Endodermal cell (in vitro differentiated cells): ENCODE results near the gene TOP2A. TPM values are rescaled to one million over a fixed set of nuclear protein-coding genes. Genes with fewer than 3 reads are reported as not detected.

ENCODE experiments used
- DNase-seq: peaks from one replicate; pipeline ENCODE4 v3.0.0-alpha.2; 2017
- H3K27ac ChIP-seq: 2 replicates; pipeline ENCODE4 v1.5.1; 2013; ENCODE audit warnings: mild to moderate bottlenecking, low read depth, low read length, moderate library complexity
- H3K27me3 ChIP-seq: 2 replicates; pipeline ENCODE4 v1.6.1; 2013; ENCODE audit warnings: mild to moderate bottlenecking, low read length, moderate library complexity; ENCODE audit not compliant: insufficient read depth, control insufficient read depth, poor library complexity, severe bottlenecking
- H3K36me3 ChIP-seq: 2 replicates; pipeline ENCODE4 v1.7.0; 2013; ENCODE audit warnings: mild to moderate bottlenecking, low read length, moderate library complexity; ENCODE audit not compliant: control insufficient read depth, insufficient read depth
- H3K4me1 ChIP-seq: one replicate; pipeline ENCODE4 v1.7.0; 2013; ENCODE audit warnings: low read length; ENCODE audit not compliant: control insufficient read depth, insufficient read depth
- H3K4me3 ChIP-seq: 2 replicates; pipeline ENCODE4 v1.5.1; 2013; ENCODE audit warnings: mild to moderate bottlenecking, low read length, moderate library complexity
- H3K9ac ChIP-seq: 2 replicates; pipeline ENCODE4 v1.6.1; 2013; ENCODE audit warnings: mild to moderate bottlenecking, low read length, moderate library complexity; ENCODE audit not compliant: poor library complexity, severe bottlenecking; ENCODE audit errors: extremely low read depth
- H3K9me3 ChIP-seq: 2 replicates; pipeline ENCODE4 v1.6.1; 2013; ENCODE audit warnings: mild to moderate bottlenecking, low read length, moderate library complexity; ENCODE audit not compliant: control insufficient read depth
- H3K27ac Mint-ChIP-seq: 2 replicates; pipeline ENCODE4 v1.8.0; 2020; ENCODE audit warnings: mixed read lengths
- H3K27me3 Mint-ChIP-seq: 2 replicates; pipeline ENCODE4 v1.8.0; 2021; ENCODE audit warnings: mild to moderate bottlenecking, mixed read lengths; ENCODE audit not compliant: insufficient read depth
- H3K36me3 Mint-ChIP-seq: 2 replicates; pipeline ENCODE4 v1.8.0; 2020; ENCODE audit warnings: low read depth, mixed read lengths
- H3K4me1 Mint-ChIP-seq: 2 replicates; pipeline ENCODE4 v1.8.0; 2020; ENCODE audit warnings: mixed read lengths
- H3K4me3 Mint-ChIP-seq: 2 replicates; pipeline ENCODE4 v1.8.0; 2020; ENCODE audit warnings: mild to moderate bottlenecking, moderate library complexity, mixed read lengths
- H3K9me3 Mint-ChIP-seq: 2 replicates; pipeline ENCODE4 v1.8.0; 2020; ENCODE audit warnings: mild to moderate bottlenecking, mixed read lengths
- WGBS, 2 experiments: methylation state at CpG; one replicate each; pipeline versions ENCODE4 v1.1.5 to v1.1.7; 2013; ENCODE audit warnings: missing lambda C conversion rate in 2 of 2, mixed read lengths in 1 of 2; ENCODE audit not compliant: insufficient coverage in 1 of 2, insufficient read length in 1 of 2; 5-methylcytosine and 5-hydroxymethylcytosine counted together
- total RNA-seq, 2 donors: library from RNA; stranded (reverse); fragmentation: NEBNext Ultra II Directional in 1 of 2; extraction: Animal tissue kit (Norgen Biotek cat#: 25700) in 1 of 2; gene quantifications; 2 replicates in 1 of 2; 3 replicates in 1 of 2; pipeline ENCODE4 v1.2.1, GENCODE V29; 2021
- TF ChIP-seq, protein P1 (sequence below): fragments of 200-600 bp; sonication (generic); conservative IDR thresholded peaks from 2 replicates; pipeline ENCODE4 v1.5.0; 2021; ENCODE audit warnings: antibody characterized with exemption, mild to moderate bottlenecking

TOP2A gene
- total RNA-seq, 2 donors from 2014 or later = 173 to 246 TPM

DNA sequence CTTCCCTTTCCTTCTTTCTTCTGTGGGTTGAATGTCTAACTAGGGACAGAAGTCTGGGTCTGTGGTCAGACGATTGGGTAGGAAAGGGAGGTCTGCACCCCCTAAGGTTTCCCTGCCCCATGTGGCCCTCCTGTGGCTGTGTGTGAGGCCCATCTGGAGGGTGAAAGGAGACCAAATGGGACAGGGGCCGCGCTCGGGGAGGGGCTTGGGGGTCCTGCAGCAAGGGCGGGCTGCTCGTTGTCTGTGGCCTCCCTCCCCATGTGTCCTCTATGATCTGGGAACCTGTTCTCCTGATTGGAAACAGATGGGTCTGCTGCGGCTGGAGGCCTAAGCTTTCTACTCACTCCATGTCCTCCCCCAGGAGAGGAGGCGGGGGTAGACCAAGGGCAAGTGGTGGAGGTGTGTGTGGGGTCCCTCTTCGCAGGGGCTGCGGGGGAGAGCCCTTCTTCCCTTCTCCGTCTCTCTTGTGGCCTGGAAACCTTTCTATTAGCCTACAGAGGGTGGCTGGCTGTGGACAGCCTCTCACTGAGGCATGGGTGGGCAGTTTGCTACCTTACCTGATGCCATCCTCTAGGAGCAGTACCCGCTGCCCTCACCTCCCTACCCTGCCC, 44.1 kb upstream of the TOP2A start:
- Mint-ChIP-seq H3K36me3 (peaks cover 3% of the 10 kb centered on the region), H3K9me3 (no peaks in the 10 kb centered on the region), H3K4me3 (no peak overlapping the region), H3K27me3 (no peaks in the 10 kb centered on the region), H3K4me1 (peaks cover 21% of the 10 kb centered on the region), H3K27ac (no peak overlapping the region)
- WGBS, 2 experiments = 93 to 97% methylated on average over 4 to 12 of the region's 12 CpGs
- Histone ChIP-seq H3K4me3 (no peak overlapping the region), H3K9me3 (no peaks in the 10 kb centered on the region), H3K27ac (no peak overlapping the region), H3K36me3 (no peaks in the 10 kb centered on the region), H3K4me1 (peaks cover 11% of the 10 kb centered on the region), H3K9ac (no peak overlapping the region), H3K27me3 (no peaks in the 10 kb centered on the region)
- TF ChIP-seq, protein P1, sequence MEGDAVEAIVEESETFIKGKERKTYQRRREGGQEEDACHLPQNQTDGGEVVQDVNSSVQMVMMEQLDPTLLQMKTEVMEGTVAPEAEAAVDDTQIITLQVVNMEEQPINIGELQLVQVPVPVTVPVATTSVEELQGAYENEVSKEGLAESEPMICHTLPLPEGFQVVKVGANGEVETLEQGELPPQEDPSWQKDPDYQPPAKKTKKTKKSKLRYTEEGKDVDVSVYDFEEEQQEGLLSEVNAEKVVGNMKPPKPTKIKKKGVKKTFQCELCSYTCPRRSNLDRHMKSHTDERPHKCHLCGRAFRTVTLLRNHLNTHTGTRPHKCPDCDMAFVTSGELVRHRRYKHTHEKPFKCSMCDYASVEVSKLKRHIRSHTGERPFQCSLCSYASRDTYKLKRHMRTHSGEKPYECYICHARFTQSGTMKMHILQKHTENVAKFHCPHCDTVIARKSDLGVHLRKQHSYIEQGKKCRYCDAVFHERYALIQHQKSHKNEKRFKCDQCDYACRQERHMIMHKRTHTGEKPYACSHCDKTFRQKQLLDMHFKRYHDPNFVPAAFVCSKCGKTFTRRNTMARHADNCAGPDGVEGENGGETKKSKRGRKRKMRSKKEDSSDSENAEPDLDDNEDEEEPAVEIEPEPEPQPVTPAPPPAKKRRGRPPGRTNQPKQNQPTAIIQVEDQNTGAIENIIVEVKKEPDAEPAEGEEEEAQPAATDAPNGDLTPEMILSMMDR = no peak
- no peak for DNase-seq

DNA sequence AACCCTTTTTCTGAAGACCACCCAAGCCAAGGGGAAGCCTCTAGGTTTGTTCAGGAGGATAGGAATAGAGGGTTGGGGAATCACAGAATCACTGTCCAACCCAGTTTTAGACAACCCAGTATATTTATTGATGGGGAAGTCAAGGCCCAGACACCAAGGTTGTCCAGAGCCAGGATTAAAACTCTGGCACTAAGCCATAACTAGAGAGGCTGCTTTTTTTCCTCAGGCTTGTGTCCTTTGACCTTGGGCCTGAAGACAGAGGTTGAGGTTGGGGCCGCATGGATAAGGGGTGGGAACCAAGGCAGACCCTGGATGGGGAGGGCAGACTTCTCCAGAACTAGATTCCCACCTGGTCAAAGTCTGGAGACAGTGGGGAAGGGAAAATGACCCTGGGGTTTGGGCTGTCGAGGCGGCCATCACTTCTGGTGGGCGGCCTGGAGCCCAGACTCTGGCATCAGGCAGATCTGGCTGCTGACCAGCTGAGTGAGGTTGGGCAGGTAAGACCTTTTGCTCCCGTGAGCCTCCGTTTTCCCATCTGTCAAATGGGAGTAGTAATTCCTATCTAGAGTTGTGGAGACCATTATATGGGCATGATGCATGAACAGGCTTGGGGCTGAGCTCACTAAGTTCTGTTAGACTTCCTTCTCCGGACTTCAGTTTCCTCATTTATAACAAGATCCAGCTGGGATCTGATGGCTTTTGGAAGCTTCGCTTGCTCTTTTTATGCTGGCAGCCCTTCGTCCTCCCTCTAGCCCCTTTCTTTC, 43.5 kb upstream of the TOP2A start:
- Mint-ChIP-seq H3K4me3 (no peak overlapping the region), H3K27ac (no peak overlapping the region), H3K9me3 (no peaks in the 10 kb centered on the region), H3K4me1 (peaks cover 21% of the 10 kb centered on the region), H3K27me3 (no peaks in the 10 kb centered on the region), H3K36me3 (peaks cover 6% of the 10 kb centered on the region)
- H3K9ac ChIP-seq = no peak overlapping the region
- peaks cover 11% of the 10 kb centered on the region for H3K4me1 ChIP-seq
- TF ChIP-seq, protein P1 = no peak
- no peaks in the 10 kb centered on the region for H3K36me3 ChIP-seq
- DNase-seq = no peak
- H3K27me3 ChIP-seq = no peaks in the 10 kb centered on the region
- H3K4me3 ChIP-seq = no peak overlapping the region
- no peaks in the 10 kb centered on the region for H3K9me3 ChIP-seq
- 93 to 95% methylated on average over 9 of the region's 9 CpGs for WGBS, 2 experiments
- H3K27ac ChIP-seq = no peak overlapping the region

DNA sequence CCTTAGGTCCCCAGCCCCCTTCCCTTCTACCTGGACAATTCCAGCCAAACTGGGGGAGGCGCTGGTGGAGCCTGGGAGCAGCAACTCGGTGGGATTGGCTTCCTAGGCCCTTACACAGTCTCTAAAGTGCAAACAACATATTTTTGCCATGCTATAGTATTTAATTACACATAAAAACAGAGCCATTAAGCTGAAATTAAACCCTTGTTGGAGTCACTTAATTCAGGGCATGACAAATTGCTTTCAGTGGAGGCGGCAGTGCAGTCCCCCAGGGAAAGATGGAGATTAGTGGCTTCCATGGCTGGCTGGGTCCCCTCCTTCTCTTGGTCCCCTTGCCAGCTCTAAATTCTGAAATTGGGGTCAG, 42.9 kb upstream of the TOP2A start:
- no peaks in the 10 kb centered on the region for H3K9me3 ChIP-seq
- H3K4me1 ChIP-seq = peaks cover 11% of the 10 kb centered on the region
- Mint-ChIP-seq H3K27ac (no peak overlapping the region), H3K9me3 (no peaks in the 10 kb centered on the region), H3K27me3 (no peaks in the 10 kb centered on the region), H3K4me1 (peaks cover 21% of the 10 kb centered on the region), H3K4me3 (no peak overlapping the region), H3K36me3 (peaks cover 11% of the 10 kb centered on the region)
- no peak overlapping the region for H3K4me3 ChIP-seq
- H3K9ac ChIP-seq = no peak overlapping the region
- no peaks in the 10 kb centered on the region for H3K27me3 ChIP-seq
- 83 to 87% methylated on average over 1 to 3 of the region's 3 CpGs for WGBS, 2 experiments
- no peak overlapping the region for H3K27ac ChIP-seq
- DNase-seq = no peak
- H3K36me3 ChIP-seq = no peaks in the 10 kb centered on the region
- TF ChIP-seq, protein P1 = no peak
